ENCODE data around the gene RAP1GDS1.
"Not testable (repeated sequence)": the region's sequence is repeated elsewhere in the genome, so short reads cannot be mapped to it uniquely, and the experiment has no call there.

Gene RAP1GDS1

GRCh38 chr4:98352396-98352795, 91.2 kb downstream of the RAP1GDS1 start:
- no peak for DNase-seq (ENCODE audit: low read depth)

GRCh38 chr4:98352940-98353339, 91.8 kb downstream of the RAP1GDS1 start:
- DNase-seq (ENCODE audit: low read depth) = no peak

GRCh38 chr4:98358630-98359248, 97.6 kb downstream of the RAP1GDS1 start:
- no peak for DNase-seq (ENCODE audit: low read depth)

- no peak for DNase-seq (ENCODE audit: low read depth)
Measured at GRCh38 chr4:98359646-98360045, 98.5 kb downstream of the RAP1GDS1 start.

GRCh38 chr4:98363431-98363830, 102.2 kb downstream of the RAP1GDS1 start:
- no peak for DNase-seq (ENCODE audit: low read depth)

GRCh38 chr4:98366275-98366674, 105.1 kb downstream of the RAP1GDS1 start:
- not testable (repeated sequence) for DNase-seq (ENCODE audit: low read depth)

GRCh38 chr4:98368000-98368399, 106.8 kb downstream of the RAP1GDS1 start:
- not testable (repeated sequence) for DNase-seq (ENCODE audit: low read depth)

- DNase-seq (ENCODE audit: low read depth) = no peak
Measured at GRCh38 chr4:98369322-98369721, 108.1 kb downstream of the RAP1GDS1 start.

- no peak for DNase-seq (ENCODE audit: low read depth)
Measured at GRCh38 chr4:98374643-98375042, 113.5 kb downstream of the RAP1GDS1 start.

GRCh38 chr4:98377559-98377958, 116.4 kb downstream of the RAP1GDS1 start:
- DNase-seq (ENCODE audit: low read depth) = no peak

- no peak for DNase-seq (ENCODE audit: low read depth)
Measured at GRCh38 chr4:98381306-98381705, 120.1 kb downstream of the RAP1GDS1 start.

GRCh38 chr4:98383431-98384106, 122.4 kb downstream of the RAP1GDS1 start:
- DNase-seq (ENCODE audit: low read depth) = no peak

- DNase-seq (ENCODE audit: low read depth) = no peak
Measured at GRCh38 chr4:98385831-98386230, 124.6 kb downstream of the RAP1GDS1 start.

GRCh38 chr4:98387345-98388026, 126.3 kb downstream of the RAP1GDS1 start:
- DNase-seq (ENCODE audit: low read depth) = no peak

- DNase-seq (ENCODE audit: low read depth) = no peak
Measured at GRCh38 chr4:98394134-98394533, 132.9 kb downstream of the RAP1GDS1 start.

GRCh38 chr4:98399915-98400314, 138.7 kb downstream of the RAP1GDS1 start:
- DNase-seq (ENCODE audit: low read depth) = no peak

GRCh38 chr4:98406819-98407218, 145.6 kb downstream of the RAP1GDS1 start:
- DNase-seq (ENCODE audit: low read depth) = no peak

- DNase-seq (ENCODE audit: low read depth) = no peak
Measured at GRCh38 chr4:98411731-98412130, 150.5 kb downstream of the RAP1GDS1 start.

- no peak for DNase-seq (ENCODE audit: low read depth)
Measured at GRCh38 chr4:98416844-98417243, 155.7 kb downstream of the RAP1GDS1 start.

GRCh38 chr4:98420151-98420550, 159.0 kb downstream of the RAP1GDS1 start:
- DNase-seq (ENCODE audit: low read depth) = not testable (repeated sequence)

- DNase-seq (ENCODE audit: low read depth) = no peak
Measured at GRCh38 chr4:98421111-98421510, 159.9 kb downstream of the RAP1GDS1 start.

GRCh38 chr4:98423009-98423408, 161.8 kb downstream of the RAP1GDS1 start:
- no peak for DNase-seq (ENCODE audit: low read depth)

GRCh38 chr4:98430708-98431403, 169.7 kb downstream of the RAP1GDS1 start:
- no peak for DNase-seq (ENCODE audit: low read depth)
